Keratinocyte (primary cell): ENCODE data around the gene GLDC.

Experiments
- CTCF ChIP-seq, 3 experiments: IDR thresholded peaks in 1 of 3; conservative IDR thresholded peaks in 1 of 3; optimal IDR thresholded peaks in 1 of 3; 2 replicates in 2 of 3; 3 replicates in 1 of 3; pipeline versions ENCODE3 to v1.5.1; 2011; ENCODE audit warnings: low read length in 3 of 3, mild to moderate bottlenecking in 3 of 3, moderate library complexity in 2 of 3, control low read depth in 1 of 3, inconsistent platforms in 1 of 3; ENCODE audit not compliant: insufficient read depth in 2 of 3; ENCODE audit errors: extremely low read depth in 1 of 3
- EZH2 ChIP-seq: IDR thresholded peaks from one replicate; pipeline ENCODE4 v1.6.1; 2012; ENCODE audit warnings: inconsistent platforms, mild to moderate bottlenecking, low read length, moderate library complexity

- TF ChIP-seq CTCF (optimal IDR thresholded peaks at IDR 0.05 in 1 of 3, IDR thresholded peaks at IDR 0.05 in 1 of 3, conservative IDR thresholded peaks at IDR 0.05 in 1 of 3; ENCODE audit: extremely low read depth in 1 of 3, insufficient read depth in 2 of 3, low read length in 3 of 3) (no peak), EZH2 (no peak)
Measured at GRCh38 chr9:6495466-6495865, 150.1 kb downstream of the GLDC start.
